SK-N-SH (cell line): Measurements from ENCODE around the gene ADCK1.

Experiments used
- EP300 ChIP-seq, 2 experiments: IDR thresholded peaks; 2 replicates each; pipeline versions ENCODE4 v1.4.0 to v1.6.1; 2012; ENCODE audit warnings: borderline replicate concordance in 1 of 2, low read depth in 1 of 2, low read length in 1 of 2
- FOXJ3 ChIP-seq: sonication (generic); formaldehyde crosslinking; IDR thresholded peaks from 2 replicates; pipeline ENCODE4 v1.5.1; 2020; ENCODE audit warnings: mild to moderate bottlenecking, missing genetic modification reagents
- JUND ChIP-seq: IDR thresholded peaks from 2 replicates; pipeline ENCODE4 v1.4.0; 2012
- NRF1 ChIP-seq: IDR thresholded peaks from 2 replicates; pipeline ENCODE4 v1.6.1; 2012; ENCODE audit warnings: low read depth, mild to moderate bottlenecking, low read length
- POLR2AphosphoS5 ChIP-seq: IDR thresholded peaks from 2 replicates; pipeline ENCODE4 v1.6.1; 2012; ENCODE audit warnings: low read depth, low read length
- SMC3 ChIP-seq: IDR thresholded peaks from 2 replicates; pipeline ENCODE4 v1.6.1; 2012; ENCODE audit warnings: low read depth, low read length, improper control_type of control experiment
- TAF1 ChIP-seq: IDR thresholded peaks from 2 replicates; pipeline ENCODE4 v1.6.1; 2012; ENCODE audit warnings: low read depth, mild to moderate bottlenecking, low read length, moderate library complexity, borderline replicate concordance
- TEAD4 ChIP-seq: IDR thresholded peaks from 2 replicates; pipeline ENCODE4 v1.4.0; 2012; ENCODE audit warnings: mild to moderate bottlenecking, borderline replicate concordance; ENCODE audit not compliant: insufficient read depth
- YY1 ChIP-seq: IDR thresholded peaks from 2 replicates; pipeline ENCODE4 v1.4.0; 2012; ENCODE audit warnings: low read depth, mild to moderate bottlenecking
- TF ChIP-seq, protein P1 (sequence below): fragments of 200-600 bp; sonication (generic); IDR thresholded peaks from 2 replicates; pipeline ENCODE4 v1.6.1; 2017; ENCODE audit warnings: antibody characterized with exemption, mild to moderate bottlenecking, moderate library complexity
- TF ChIP-seq, protein P2 (sequence below): IDR thresholded peaks from 2 replicates; pipeline ENCODE4 v1.4.0; 2012; ENCODE audit warnings: low read depth
- TF ChIP-seq, protein P3 (sequence below): fragments of 150-350 bp; IDR thresholded peaks from 2 replicates; pipeline ENCODE4 v1.6.1; 2016; ENCODE audit warnings: mild to moderate bottlenecking, low read depth, low read length
- TF ChIP-seq, protein P4 (sequence below): IDR thresholded peaks from 2 replicates; pipeline ENCODE4 v1.4.0; 2012; ENCODE audit warnings: low read depth, borderline replicate concordance

DNA sequence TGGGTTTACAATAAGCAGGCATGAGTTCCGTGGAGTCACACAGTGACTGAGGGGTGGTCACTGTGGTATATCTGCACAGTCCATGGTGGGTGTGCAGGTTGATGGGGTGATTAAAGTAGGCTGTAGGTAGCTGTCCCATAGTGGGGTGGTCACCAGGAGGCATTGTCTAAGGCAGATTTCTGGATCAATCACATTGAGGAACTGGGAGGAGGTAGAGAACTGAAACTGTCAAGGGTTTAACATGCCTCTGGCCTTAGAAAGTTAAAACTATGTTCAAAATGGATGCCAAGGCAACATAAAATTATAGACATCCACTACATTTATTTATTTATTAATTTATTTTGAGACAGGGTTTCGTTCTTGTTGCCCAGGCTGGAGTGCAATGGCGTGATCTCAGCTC lies 8.3 kb downstream of the ADCK1 start:
- TF ChIP-seq, protein P1, sequence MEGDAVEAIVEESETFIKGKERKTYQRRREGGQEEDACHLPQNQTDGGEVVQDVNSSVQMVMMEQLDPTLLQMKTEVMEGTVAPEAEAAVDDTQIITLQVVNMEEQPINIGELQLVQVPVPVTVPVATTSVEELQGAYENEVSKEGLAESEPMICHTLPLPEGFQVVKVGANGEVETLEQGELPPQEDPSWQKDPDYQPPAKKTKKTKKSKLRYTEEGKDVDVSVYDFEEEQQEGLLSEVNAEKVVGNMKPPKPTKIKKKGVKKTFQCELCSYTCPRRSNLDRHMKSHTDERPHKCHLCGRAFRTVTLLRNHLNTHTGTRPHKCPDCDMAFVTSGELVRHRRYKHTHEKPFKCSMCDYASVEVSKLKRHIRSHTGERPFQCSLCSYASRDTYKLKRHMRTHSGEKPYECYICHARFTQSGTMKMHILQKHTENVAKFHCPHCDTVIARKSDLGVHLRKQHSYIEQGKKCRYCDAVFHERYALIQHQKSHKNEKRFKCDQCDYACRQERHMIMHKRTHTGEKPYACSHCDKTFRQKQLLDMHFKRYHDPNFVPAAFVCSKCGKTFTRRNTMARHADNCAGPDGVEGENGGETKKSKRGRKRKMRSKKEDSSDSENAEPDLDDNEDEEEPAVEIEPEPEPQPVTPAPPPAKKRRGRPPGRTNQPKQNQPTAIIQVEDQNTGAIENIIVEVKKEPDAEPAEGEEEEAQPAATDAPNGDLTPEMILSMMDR: no peak
- TF ChIP-seq JUND (no peak), TEAD4 (no peak), POLR2AphosphoS5 (no peak), EP300 (IDR thresholded peaks at IDR 0.05; ENCODE audit: borderline replicate concordance in 1 of 2, low read depth in 1 of 2, low read length in 1 of 2) (no peak), NRF1 (no peak), TAF1 (no peak), YY1 (no peak), FOXJ3 (CRISPR knock-in tag) (no peak), SMC3 (no peak)
- TF ChIP-seq, protein P2, sequence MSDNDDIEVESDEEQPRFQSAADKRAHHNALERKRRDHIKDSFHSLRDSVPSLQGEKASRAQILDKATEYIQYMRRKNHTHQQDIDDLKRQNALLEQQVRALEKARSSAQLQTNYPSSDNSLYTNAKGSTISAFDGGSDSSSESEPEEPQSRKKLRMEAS: no peak
- TF ChIP-seq, protein P3, sequence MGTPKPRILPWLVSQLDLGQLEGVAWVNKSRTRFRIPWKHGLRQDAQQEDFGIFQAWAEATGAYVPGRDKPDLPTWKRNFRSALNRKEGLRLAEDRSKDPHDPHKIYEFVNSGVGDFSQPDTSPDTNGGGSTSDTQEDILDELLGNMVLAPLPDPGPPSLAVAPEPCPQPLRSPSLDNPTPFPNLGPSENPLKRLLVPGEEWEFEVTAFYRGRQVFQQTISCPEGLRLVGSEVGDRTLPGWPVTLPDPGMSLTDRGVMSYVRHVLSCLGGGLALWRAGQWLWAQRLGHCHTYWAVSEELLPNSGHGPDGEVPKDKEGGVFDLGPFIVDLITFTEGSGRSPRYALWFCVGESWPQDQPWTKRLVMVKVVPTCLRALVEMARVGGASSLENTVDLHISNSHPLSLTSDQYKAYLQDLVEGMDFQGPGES: no peak
- TF ChIP-seq, protein P4, sequence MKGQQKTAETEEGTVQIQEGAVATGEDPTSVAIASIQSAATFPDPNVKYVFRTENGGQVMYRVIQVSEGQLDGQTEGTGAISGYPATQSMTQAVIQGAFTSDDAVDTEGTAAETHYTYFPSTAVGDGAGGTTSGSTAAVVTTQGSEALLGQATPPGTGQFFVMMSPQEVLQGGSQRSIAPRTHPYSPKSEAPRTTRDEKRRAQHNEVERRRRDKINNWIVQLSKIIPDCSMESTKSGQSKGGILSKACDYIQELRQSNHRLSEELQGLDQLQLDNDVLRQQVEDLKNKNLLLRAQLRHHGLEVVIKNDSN: no peak
